Measurements from ENCODE around the gene BCAP29. TPM values are rescaled to one million over a fixed set of nuclear protein-coding genes. Genes with fewer than 3 reads are reported as not detected.

The BCAP29 gene
- total and polyA plus RNA-seq, 9 of the 15 experiments (the other 6 are each of a cell fraction or from before 2014, with no cell fraction given): 63.4 to 137 (median 79.7) TPM

DNA sequence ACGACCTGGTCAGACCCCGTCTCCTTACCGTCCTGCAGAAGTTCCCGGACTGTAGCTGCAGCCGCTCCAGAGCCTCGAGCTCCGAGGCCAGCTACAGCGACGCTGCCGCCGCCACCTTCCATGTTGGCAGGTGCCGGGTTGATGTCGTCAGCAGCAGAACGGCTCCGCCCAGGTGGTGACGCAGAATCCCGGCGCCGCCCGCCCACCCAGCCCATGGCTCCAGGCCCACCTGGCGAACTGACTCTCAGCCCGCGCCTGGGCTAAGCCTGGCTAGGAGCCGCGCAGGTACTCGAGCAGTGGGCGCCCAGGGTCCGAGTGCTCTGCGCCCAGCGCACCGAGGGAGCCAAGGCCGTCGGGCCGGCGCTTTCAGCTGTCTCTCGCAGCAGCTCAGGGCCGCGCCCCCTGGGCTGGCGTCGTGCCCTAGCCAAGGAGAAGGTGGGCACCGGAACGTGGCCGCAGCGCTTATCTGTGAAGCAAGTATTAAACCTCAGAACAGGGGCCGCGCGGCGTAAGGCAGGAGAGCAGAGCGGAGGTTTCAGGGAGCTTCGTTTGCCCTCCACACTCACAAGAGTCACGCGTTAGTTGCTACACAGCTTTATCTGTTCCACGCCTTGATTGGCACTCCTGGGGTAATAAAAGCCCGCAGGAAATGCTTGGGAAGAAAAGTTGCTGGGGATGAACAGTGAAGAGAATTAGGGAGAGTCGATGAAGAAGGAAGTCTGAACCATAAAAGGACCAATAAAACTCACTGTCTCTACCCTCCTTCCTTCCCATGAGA lies 16.1 kb upstream of the BCAP29 start, which contains the start of the genes COG5 and DUS4L (continued):
- TF ChIP-seq, protein P1, sequence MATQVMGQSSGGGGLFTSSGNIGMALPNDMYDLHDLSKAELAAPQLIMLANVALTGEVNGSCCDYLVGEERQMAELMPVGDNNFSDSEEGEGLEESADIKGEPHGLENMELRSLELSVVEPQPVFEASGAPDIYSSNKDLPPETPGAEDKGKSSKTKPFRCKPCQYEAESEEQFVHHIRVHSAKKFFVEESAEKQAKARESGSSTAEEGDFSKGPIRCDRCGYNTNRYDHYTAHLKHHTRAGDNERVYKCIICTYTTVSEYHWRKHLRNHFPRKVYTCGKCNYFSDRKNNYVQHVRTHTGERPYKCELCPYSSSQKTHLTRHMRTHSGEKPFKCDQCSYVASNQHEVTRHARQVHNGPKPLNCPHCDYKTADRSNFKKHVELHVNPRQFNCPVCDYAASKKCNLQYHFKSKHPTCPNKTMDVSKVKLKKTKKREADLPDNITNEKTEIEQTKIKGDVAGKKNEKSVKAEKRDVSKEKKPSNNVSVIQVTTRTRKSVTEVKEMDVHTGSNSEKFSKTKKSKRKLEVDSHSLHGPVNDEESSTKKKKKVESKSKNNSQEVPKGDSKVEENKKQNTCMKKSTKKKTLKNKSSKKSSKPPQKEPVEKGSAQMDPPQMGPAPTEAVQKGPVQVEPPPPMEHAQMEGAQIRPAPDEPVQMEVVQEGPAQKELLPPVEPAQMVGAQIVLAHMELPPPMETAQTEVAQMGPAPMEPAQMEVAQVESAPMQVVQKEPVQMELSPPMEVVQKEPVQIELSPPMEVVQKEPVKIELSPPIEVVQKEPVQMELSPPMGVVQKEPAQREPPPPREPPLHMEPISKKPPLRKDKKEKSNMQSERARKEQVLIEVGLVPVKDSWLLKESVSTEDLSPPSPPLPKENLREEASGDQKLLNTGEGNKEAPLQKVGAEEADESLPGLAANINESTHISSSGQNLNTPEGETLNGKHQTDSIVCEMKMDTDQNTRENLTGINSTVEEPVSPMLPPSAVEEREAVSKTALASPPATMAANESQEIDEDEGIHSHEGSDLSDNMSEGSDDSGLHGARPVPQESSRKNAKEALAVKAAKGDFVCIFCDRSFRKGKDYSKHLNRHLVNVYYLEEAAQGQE (IDR thresholded peaks at IDR 0.05; ENCODE audit: borderline replicate concordance): no peak
- TF ChIP-seq, protein P1 (CRISPR knock-in tag; IDR thresholded peaks at IDR 0.05; ENCODE audit: low read depth): peak; percentile 74; the same call in 1 of the 2 replicates
- TF ChIP-seq, protein P2, sequence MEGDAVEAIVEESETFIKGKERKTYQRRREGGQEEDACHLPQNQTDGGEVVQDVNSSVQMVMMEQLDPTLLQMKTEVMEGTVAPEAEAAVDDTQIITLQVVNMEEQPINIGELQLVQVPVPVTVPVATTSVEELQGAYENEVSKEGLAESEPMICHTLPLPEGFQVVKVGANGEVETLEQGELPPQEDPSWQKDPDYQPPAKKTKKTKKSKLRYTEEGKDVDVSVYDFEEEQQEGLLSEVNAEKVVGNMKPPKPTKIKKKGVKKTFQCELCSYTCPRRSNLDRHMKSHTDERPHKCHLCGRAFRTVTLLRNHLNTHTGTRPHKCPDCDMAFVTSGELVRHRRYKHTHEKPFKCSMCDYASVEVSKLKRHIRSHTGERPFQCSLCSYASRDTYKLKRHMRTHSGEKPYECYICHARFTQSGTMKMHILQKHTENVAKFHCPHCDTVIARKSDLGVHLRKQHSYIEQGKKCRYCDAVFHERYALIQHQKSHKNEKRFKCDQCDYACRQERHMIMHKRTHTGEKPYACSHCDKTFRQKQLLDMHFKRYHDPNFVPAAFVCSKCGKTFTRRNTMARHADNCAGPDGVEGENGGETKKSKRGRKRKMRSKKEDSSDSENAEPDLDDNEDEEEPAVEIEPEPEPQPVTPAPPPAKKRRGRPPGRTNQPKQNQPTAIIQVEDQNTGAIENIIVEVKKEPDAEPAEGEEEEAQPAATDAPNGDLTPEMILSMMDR (IDR thresholded peaks at IDR 0.05 in 2 of 3, conservative IDR thresholded peaks at IDR 0.05 in 1 of 3; ENCODE audit: insufficient read depth in 2 of 3, low read depth in 1 of 3, low read length in 3 of 3): 0 out of 6 replicates have a peak, but pooled peaks of 1 of the 3 experiments have one; percentile 3
- TF ChIP-seq JUN (IDR thresholded peaks at IDR 0.05; ENCODE audit: borderline replicate concordance, low read depth, low read length): peak; percentile 57; the same call in 1 of the 2 replicates
- no peak for TF ChIP-seq JUN (CRISPR knock-in tag; IDR thresholded peaks at IDR 0.05; ENCODE audit: borderline replicate concordance)
- TF ChIP-seq NFIX (CRISPR knock-in tag; IDR thresholded peaks at IDR 0.05; ENCODE audit: low read depth): no peak
- TF ChIP-seq ZNF134 (CRISPR knock-in tag; conservative IDR thresholded peaks at IDR 0.05): no peak
- peak; percentile 15; the same call in 1 of the 2 replicates for TF ChIP-seq SMARCA4 (IDR thresholded peaks at IDR 0.05)
- TF ChIP-seq PHF21A (IDR thresholded peaks at IDR 0.05; ENCODE audit: borderline replicate concordance, low read depth): no peak
- peak; percentile 89; the same call in 1 of the 2 replicates for TF ChIP-seq HMGXB4 (CRISPR knock-in tag; IDR thresholded peaks at IDR 0.05)
- peak; percentile 84 for TF ChIP-seq LCOR (CRISPR knock-in tag; IDR thresholded peaks at IDR 0.05)
- no peak; the same call in 1 of the 2 replicates for TF ChIP-seq NR2C1 (IDR thresholded peaks at IDR 0.05)
- no peak; the same call in 1 of the 2 replicates for TF ChIP-seq NR2C1 (tag; IDR thresholded peaks at IDR 0.05)
